Subcutaneous abdominal adipose tissue (tissue), 5 donors: ENCODE data around the gene SZRD1.
"Not testable (repeated sequence)": the region's sequence is repeated elsewhere in the genome, so short reads cannot be mapped to it uniquely, and the experiment has no call there.

Source experiments
- H3K27ac ChIP-seq: one replicate; pipeline ENCODE4 v1.7.0; 2013; ENCODE audit warnings: low read depth, mild to moderate bottlenecking, inconsistent platforms, low read length, moderate library complexity
- H3K27me3 ChIP-seq, 5 donors: one replicate each; pipeline ENCODE4 v1.7.0; 2013; ENCODE audit warnings: low read length in 5 of 5, inconsistent platforms in 1 of 5; ENCODE audit not compliant: control insufficient read depth in 5 of 5, insufficient read depth in 4 of 5
- H3K36me3 ChIP-seq, 5 donors: one replicate each; pipeline ENCODE4 v1.7.0; 2013; ENCODE audit warnings: low read length in 5 of 5; ENCODE audit not compliant: control insufficient read depth in 5 of 5, insufficient read depth in 5 of 5
- H3K4me1 ChIP-seq, 5 donors: one replicate each; pipeline ENCODE4 v1.7.0; 2013; ENCODE audit warnings: low read length in 5 of 5, mild to moderate bottlenecking in 3 of 5, moderate library complexity in 1 of 5; ENCODE audit not compliant: control insufficient read depth in 5 of 5, insufficient read depth in 5 of 5
- H3K4me3 ChIP-seq, 5 donors: one replicate each; pipeline ENCODE4 v1.7.0; 2013; ENCODE audit warnings: low read length in 5 of 5, low read depth in 1 of 5
- H3K9ac ChIP-seq, 5 donors: one replicate each; pipeline ENCODE4 v1.7.0; 2013; ENCODE audit warnings: low read length in 5 of 5, mild to moderate bottlenecking in 4 of 5, moderate library complexity in 3 of 5
- H3K9me3 ChIP-seq, 5 donors: one replicate each; pipeline ENCODE4 v1.7.0; 2013; ENCODE audit warnings: low read length in 5 of 5; ENCODE audit not compliant: control insufficient read depth in 5 of 5
- donor health status: healthy.
- donor health status: healthy.
- donor health status: healthy.
- donor health status: healthy.
- donor health status: healthy.

Gene SZRD1

DNA sequence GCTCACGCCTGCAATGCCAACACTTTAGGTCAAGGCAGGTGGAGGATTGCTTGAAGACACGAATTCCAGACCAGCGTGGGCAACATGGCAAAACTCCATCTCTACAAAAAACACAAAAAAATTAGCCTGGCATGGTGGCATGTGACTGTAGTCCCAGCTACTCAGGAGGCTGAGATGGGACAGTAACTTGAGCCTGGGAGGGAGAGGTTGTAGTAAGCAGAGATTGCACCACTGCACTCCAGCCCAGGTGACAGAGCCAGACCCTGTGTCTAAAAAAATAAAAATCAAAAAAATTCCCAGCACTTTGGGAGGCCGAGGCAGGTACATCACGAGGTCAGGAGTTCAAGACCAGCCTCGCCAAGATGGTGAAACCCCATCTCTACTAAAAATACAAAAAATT lies 23.8 kb upstream of the SZRD1 start:
- not testable (repeated sequence) for H3K4me3 ChIP-seq, H3K9ac ChIP-seq, H3K27ac ChIP-seq, H3K36me3 ChIP-seq, H3K27me3 ChIP-seq, H3K4me1 ChIP-seq, H3K9me3 ChIP-seq

- Histone ChIP-seq H3K4me3 (no peak overlapping the region), H3K9ac (peak overlapping the region in 3 of 5 donors; percentile 43 to 81 (median 46)), H3K36me3 (no peaks in the 10 kb centered on the region), H3K9me3 (no peaks in the 10 kb centered on the region), H3K4me1 (peaks cover 7 to 39% (median 33%) of the 10 kb centered on the region in 5 donors), H3K27ac (peak overlapping the region; percentile 90), H3K27me3 (no peaks in the 10 kb centered on the region)
Measured at GRCh38 chr1:16348414-16349182, 18.4 kb upstream of the SZRD1 start.

DNA sequence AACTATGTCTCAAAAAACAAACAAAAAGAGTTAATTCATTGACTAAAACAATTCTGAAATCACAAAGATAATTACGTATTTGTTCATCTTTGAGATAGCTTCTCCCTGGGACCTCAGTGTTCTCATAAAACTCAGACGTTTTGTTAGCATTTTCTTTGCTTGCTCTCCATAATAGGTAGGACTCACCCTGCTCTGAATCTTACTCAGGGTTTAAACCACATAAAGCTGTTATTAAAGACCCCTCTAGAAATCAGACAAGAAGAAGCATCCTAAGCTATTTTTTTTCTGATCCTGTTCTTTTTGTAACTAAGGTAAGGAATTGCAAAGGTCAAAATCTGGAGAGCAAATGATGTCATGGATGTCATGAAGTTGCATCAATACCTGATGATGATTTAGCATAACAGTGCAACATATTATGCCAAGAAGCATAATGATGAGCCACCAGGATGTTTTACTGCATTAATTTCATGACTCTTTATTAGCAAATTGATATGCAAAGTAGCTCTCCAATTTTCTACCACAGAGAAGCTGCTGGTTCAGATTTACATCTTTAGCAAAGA lies 17.1 kb upstream of the SZRD1 start:
- H3K27me3 ChIP-seq = no peaks in the 10 kb centered on the region
- H3K4me1 ChIP-seq = peaks cover 7 to 40% (median 35%) of the 10 kb centered on the region in 5 donors
- H3K27ac ChIP-seq = peak overlapping the region; percentile 90
- H3K9ac ChIP-seq = peak overlapping the region in 3 of 5 donors; percentile 11 to 46 (median 41)
- H3K36me3 ChIP-seq = no peaks in the 10 kb centered on the region
- no peak overlapping the region for H3K4me3 ChIP-seq
- H3K9me3 ChIP-seq = no peaks in the 10 kb centered on the region

GRCh38 chr1:16351456-16351993 lies 15.5 kb upstream of the SZRD1 start:
- peaks cover 7 to 40% (median 35%) of the 10 kb centered on the region in 5 donors for H3K4me1 ChIP-seq

DNA sequence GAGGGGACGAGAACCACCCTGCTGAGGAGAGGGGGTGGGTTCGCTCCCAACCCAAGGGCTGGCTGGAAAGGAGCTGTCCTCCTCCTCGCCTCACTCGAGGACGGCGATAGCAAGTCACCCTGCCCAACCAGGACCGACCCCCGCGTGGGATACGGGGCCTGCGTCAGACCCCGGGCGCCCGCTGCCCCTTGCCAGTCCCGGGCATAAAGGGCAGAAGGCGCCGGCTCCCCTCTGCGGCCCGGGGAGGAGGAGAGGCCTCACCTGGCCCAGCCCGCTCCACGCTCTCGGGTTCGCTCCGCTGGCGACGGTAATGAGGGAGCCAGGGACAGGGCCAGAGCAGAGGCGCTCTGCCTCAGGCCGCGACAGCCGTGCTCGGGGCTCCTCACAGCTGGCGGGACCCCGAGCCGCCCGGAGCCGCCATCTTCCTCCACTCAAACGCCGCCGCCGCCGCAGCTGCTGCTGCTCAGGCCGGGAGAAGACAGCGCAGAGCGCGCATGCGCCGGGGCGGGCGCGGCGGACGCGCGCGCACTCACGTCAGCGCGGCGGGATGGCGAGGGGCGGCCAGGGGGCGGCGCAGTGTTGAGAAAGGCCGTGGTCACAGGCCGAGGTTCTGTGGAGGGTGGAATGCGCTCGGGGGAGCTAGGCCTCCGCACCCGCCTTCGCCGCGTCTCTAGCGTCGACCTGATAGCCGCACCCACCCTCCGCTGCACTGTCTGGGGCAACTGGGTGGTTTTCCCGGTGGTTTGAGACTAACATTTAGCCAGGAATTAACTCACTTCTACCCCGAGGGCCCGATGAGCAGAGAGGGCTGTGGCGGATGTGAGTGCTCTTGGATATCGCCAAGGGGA lies 14.8 kb upstream of the SZRD1 start, which contains the start of gene FBXO42:
Gene FBXO42, minus strand, starts transcription at position 487 of the 848 bp plus-strand sequence. CDS start 37,062 bp downstream, outside the sequence.
- Histone ChIP-seq H3K9ac (peak within 1 kb of the TSS; percentile 79 to 99 (median 98)), H3K4me1 (peaks cover 7 to 40% (median 35%) of the 10 kb centered on the region in 5 donors), H3K9me3 (no peaks in the 10 kb centered on the region), H3K27ac (peak within 1 kb of the TSS; percentile 90), H3K36me3 (no peaks in the 10 kb centered on the region), H3K4me3 (peak within 1 kb of the TSS; percentile 88 to 100 (median 95)), H3K27me3 (no peaks in the 10 kb centered on the region)

More at GRCh38 chr1:16351456-16351993, 15.5 kb upstream of the SZRD1 start:
- Histone ChIP-seq H3K36me3 (no peaks in the 10 kb centered on the region), H3K9ac (peak overlapping the region; percentile 75 to 99 (median 98)), H3K4me3 (peak overlapping the region; percentile 88 to 100 (median 95)), H3K27ac (peak overlapping the region; percentile 90), H3K9me3 (no peaks in the 10 kb centered on the region), H3K27me3 (no peaks in the 10 kb centered on the region)

- Histone ChIP-seq H3K9ac (peak overlapping the region; percentile 79 to 99 (median 92)), H3K27ac (peak overlapping the region; percentile 90), H3K36me3 (no peaks in the 10 kb centered on the region), H3K4me1 (peaks cover 7 to 40% (median 35%) of the 10 kb centered on the region in 5 donors), H3K27me3 (no peaks in the 10 kb centered on the region), H3K9me3 (no peaks in the 10 kb centered on the region), H3K4me3 (peak overlapping the region; percentile 88 to 100 (median 92))
Measured at GRCh38 chr1:16352842-16353535, 14.1 kb upstream of the SZRD1 start.

DNA sequence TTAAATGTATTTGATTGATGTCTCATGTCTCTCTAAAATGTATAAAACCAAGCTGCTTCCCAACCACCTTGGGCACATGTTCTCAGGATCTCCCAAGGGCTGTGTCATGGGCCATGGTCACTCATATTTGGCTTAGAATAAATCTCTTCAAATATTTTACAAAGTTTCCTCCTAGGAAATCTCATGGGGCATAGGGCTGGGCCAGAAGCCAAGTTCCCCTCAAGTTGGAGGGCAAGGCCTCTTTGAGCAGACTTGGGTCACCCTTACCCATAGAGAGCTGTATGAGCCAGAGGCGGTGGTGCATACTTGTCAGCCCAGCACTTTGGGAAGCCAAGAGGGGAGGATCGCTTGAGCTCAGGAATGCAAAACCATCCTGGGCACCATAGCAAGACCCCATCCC lies 12.4 kb upstream of the SZRD1 start:
- H3K27ac ChIP-seq = no peak overlapping the region
- no peak overlapping the region for H3K9ac ChIP-seq
- H3K27me3 ChIP-seq = no peaks in the 10 kb centered on the region
- H3K36me3 ChIP-seq = no peaks in the 10 kb centered on the region
- no peak overlapping the region for H3K4me3 ChIP-seq
- no peaks in the 10 kb centered on the region for H3K9me3 ChIP-seq
- H3K4me1 ChIP-seq = peaks cover 4 to 32% (median 27%) of the 10 kb centered on the region in 5 donors

DNA sequence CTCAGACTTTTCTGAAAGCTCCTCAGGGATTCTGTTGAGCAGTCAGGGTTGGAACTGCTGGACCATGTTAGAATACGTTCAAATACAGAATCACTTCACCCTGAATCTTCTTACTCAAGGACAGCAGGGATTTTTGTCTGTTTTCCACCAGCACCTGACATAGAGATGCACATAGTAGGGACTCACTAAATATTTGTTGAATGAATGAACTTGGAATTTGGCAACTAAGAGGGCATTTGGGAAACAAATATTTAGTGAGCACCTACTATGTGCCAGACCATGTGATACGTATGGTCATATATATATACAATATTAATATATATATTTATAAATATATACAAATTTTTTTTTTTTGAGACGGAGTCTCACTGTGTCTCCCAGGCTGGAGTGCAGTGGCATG lies 10.2 kb upstream of the SZRD1 start:
- Histone ChIP-seq H3K9me3 (no peaks in the 10 kb centered on the region), H3K4me1 (peaks cover 3 to 17% (median 6%) of the 10 kb centered on the region in 5 donors), H3K36me3 (no peaks in the 10 kb centered on the region), H3K9ac (no peak overlapping the region), H3K4me3 (no peak overlapping the region), H3K27me3 (no peaks in the 10 kb centered on the region), H3K27ac (no peak overlapping the region)

DNA sequence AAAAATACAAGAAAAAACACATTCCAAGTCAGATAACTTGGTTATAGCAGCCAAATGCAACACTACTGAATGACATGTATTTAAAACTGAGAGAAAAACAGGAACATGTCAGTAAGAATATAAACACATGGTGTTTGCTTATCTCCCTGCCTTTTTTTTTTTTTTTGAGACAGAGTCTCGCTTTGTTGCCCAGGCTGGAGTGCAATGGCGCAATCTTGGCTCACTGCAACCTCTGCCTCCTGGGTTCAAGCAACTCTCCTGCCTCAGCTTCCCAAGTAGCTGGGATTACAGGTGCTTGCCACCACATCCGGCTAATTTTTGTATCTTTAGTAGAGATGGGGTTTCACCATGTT lies 1.9 kb upstream of the SZRD1 start:
- peaks cover 0 to 28% (median 20%) of the 10 kb centered on the region in 5 donors for H3K4me1 ChIP-seq
- not testable (repeated sequence) for H3K4me3 ChIP-seq, H3K9me3 ChIP-seq, H3K9ac ChIP-seq, H3K36me3 ChIP-seq, H3K27ac ChIP-seq, H3K27me3 ChIP-seq
